Suprapubic skin (tissue), 4 donors: ENCODE results near the gene BANP. TPM values are rescaled to one million over a fixed set of nuclear protein-coding genes. Genes with fewer than 3 reads are reported as not detected.
A peak's percentile ranks its signal among the peaks of the same experiment; 100 is the strongest.

Source experiments
- DNase-seq, 2 donors: peaks; one replicate each; pipeline ENCODE4 v3.0.0-alpha.2; 2019; ENCODE audit warnings: low spot score in 2 of 2
- H3K27ac ChIP-seq: fragments of 200-600 bp; sonication (generic); one replicate; pipeline ENCODE4 v1.5.1; 2019
- H3K27me3 ChIP-seq: fragments of 200-600 bp; sonication (generic); one replicate; pipeline ENCODE4 v1.5.1; 2019
- H3K36me3 ChIP-seq: fragments of 200-600 bp; sonication (generic); one replicate; pipeline ENCODE4 v1.5.1; 2019
- H3K4me1 ChIP-seq: fragments of 200-600 bp; sonication (generic); one replicate; pipeline ENCODE4 v1.5.1; 2019
- H3K4me3 ChIP-seq: fragments of 200-600 bp; sonication (generic); one replicate; pipeline ENCODE4 v1.5.1; 2019; ENCODE audit warnings: mild to moderate bottlenecking
- H3K9me3 ChIP-seq: fragments of 200-600 bp; sonication (generic); one replicate; pipeline ENCODE4 v1.5.1; 2019
- EP300 ChIP-seq: sonication (generic); formaldehyde crosslinking; IDR thresholded peaks from one replicate; pipeline ENCODE4 v1.6.1; 2017; ENCODE audit warnings: antibody characterized with exemption
- POLR2A ChIP-seq, 2 donors: fragments of 450-650 bp; IDR thresholded peaks; one replicate each; pipeline ENCODE4 v1.6.1; 2017; ENCODE audit warnings: antibody characterized with exemption in 2 of 2, mild to moderate bottlenecking in 2 of 2, moderate library complexity in 2 of 2
- POLR2AphosphoS5 ChIP-seq, 3 donors: sonication (generic); formaldehyde crosslinking; IDR thresholded peaks; one replicate each; pipeline ENCODE4 v1.6.1; 2017; ENCODE audit warnings: antibody characterized with exemption in 3 of 3
- WGBS: methylation state at CpG from one replicate; pipeline ENCODE4 v1.1.5; 2018; 5-methylcytosine and 5-hydroxymethylcytosine counted together
- total RNA-seq, 4 donors: library from RNA; depleted of rRNA; stranded (reverse); fragments of >200 nt; gene quantifications; one replicate each; pipeline ENCODE4 v1.1.0, GENCODE V29; 2016
- TF ChIP-seq, protein P1 (sequence below), 2 donors: fragments of 200-600 bp in 1 of 2; fragments of 450-650 bp in 1 of 2; sonication (generic) in 1 of 2; IDR thresholded peaks; one replicate each; pipeline ENCODE4 v1.5.1; 2016 to 2019; ENCODE audit warnings: antibody characterized with exemption in 2 of 2, mild to moderate bottlenecking in 1 of 2, moderate library complexity in 1 of 2

BANP gene
- total RNA-seq, 4 donors from 2014 or later = 24.9 to 40.1 (median 26.5) TPM

DNA sequence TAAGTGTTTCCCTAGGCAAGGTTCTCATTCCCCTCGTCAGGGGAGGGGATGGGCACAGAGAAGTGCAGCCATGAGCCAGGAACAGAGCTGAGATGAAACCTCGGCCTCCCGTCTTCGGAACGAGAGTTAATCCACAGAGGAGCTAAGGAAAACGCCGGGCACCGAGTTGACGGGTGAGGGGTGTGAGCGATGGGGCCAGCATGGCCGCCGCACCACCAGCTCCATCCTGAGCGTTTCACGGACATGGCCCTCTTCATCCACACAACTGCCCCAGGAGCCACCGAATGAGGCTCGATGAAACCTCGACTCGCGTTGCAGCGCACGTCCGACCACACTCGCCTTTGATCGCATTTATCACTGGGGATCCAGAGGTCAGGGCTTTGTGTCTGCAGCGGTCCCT lies 36.4 kb upstream of the BANP start:
- Histone ChIP-seq H3K27me3 (no peaks in the 10 kb centered on the region), H3K4me1 (peaks cover 20% of the 10 kb centered on the region), H3K36me3 (no peaks in the 10 kb centered on the region), H3K4me3 (no peak overlapping the region), H3K9me3 (no peaks in the 10 kb centered on the region), H3K27ac (no peak overlapping the region)
- TF ChIP-seq EP300 = no peak
- TF ChIP-seq, protein P1, sequence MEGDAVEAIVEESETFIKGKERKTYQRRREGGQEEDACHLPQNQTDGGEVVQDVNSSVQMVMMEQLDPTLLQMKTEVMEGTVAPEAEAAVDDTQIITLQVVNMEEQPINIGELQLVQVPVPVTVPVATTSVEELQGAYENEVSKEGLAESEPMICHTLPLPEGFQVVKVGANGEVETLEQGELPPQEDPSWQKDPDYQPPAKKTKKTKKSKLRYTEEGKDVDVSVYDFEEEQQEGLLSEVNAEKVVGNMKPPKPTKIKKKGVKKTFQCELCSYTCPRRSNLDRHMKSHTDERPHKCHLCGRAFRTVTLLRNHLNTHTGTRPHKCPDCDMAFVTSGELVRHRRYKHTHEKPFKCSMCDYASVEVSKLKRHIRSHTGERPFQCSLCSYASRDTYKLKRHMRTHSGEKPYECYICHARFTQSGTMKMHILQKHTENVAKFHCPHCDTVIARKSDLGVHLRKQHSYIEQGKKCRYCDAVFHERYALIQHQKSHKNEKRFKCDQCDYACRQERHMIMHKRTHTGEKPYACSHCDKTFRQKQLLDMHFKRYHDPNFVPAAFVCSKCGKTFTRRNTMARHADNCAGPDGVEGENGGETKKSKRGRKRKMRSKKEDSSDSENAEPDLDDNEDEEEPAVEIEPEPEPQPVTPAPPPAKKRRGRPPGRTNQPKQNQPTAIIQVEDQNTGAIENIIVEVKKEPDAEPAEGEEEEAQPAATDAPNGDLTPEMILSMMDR (IDR thresholded peaks at IDR 0.05) = no peak
- 94% methylated on average over 25 of the region's 25 CpGs for WGBS
- DNase-seq = no peak

DNA sequence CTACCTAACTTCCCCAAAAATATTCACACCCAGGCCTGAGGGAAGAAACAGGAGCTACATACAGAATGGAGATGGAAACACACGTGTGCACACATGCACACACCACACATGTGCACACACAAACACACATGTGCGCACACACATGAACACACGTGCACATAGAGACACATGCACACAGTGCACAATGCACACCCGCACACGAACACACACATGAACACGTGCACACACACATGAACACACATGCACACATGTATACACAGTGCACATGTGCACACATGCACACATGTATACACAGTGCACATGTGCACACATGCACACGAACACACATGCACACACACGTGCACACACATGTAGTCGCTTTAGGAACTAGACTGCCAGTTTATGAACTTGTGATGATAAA lies 33.7 kb upstream of the BANP start:
- H3K4me1 ChIP-seq = peaks cover 20% of the 10 kb centered on the region
- WGBS = 79% methylated on average over 9 of the region's 9 CpGs
- H3K4me3 ChIP-seq = no peak overlapping the region
- DNase-seq = no peak
- no peak overlapping the region for H3K27ac ChIP-seq
- no peaks in the 10 kb centered on the region for H3K36me3 ChIP-seq
- TF ChIP-seq EP300 (no peak), POLR2AphosphoS5 (IDR thresholded peaks at IDR 0.05) (no peak), POLR2A (IDR thresholded peaks at IDR 0.05) (no peak)
- TF ChIP-seq, protein P1 (IDR thresholded peaks at IDR 0.05) = no peak
- no peaks in the 10 kb centered on the region for H3K27me3 ChIP-seq
- no peaks in the 10 kb centered on the region for H3K9me3 ChIP-seq

DNA sequence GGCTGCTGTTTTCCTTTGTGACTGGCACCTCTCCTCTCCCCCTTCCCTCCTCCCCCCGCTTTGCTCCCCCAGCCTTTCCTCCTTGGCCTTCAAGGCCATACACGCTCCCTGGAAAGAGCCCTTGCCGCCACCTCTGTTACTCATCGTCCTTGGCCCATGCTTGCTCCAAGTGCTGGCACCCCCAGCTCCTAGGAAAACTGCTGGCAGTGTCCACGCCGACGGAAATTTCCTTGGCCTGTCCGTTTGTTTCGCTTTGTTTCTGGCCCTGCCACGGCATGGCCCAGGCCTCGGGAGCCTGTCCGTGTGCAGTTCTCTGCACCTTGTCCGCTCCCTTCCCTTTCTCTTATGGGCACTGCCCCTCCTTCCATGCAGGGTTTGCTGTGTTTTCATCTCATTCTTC lies 32.9 kb upstream of the BANP start:
- peak in 1 of 2 donors; percentile 85 for DNase-seq
- WGBS = 39% methylated on average over 13 of the region's 13 CpGs
- H3K4me3 ChIP-seq = peak overlapping the region; percentile 34
- no peaks in the 10 kb centered on the region for H3K27me3 ChIP-seq
- no peaks in the 10 kb centered on the region for H3K9me3 ChIP-seq
- TF ChIP-seq, protein P1 (IDR thresholded peaks at IDR 0.05) = no peak
- TF ChIP-seq POLR2A (IDR thresholded peaks at IDR 0.05) (no peak), POLR2AphosphoS5 (IDR thresholded peaks at IDR 0.05) (no peak), EP300 (no peak)
- H3K4me1 ChIP-seq = peaks cover 20% of the 10 kb centered on the region
- no peaks in the 10 kb centered on the region for H3K36me3 ChIP-seq
- H3K27ac ChIP-seq = peak overlapping the region; percentile 74

DNA sequence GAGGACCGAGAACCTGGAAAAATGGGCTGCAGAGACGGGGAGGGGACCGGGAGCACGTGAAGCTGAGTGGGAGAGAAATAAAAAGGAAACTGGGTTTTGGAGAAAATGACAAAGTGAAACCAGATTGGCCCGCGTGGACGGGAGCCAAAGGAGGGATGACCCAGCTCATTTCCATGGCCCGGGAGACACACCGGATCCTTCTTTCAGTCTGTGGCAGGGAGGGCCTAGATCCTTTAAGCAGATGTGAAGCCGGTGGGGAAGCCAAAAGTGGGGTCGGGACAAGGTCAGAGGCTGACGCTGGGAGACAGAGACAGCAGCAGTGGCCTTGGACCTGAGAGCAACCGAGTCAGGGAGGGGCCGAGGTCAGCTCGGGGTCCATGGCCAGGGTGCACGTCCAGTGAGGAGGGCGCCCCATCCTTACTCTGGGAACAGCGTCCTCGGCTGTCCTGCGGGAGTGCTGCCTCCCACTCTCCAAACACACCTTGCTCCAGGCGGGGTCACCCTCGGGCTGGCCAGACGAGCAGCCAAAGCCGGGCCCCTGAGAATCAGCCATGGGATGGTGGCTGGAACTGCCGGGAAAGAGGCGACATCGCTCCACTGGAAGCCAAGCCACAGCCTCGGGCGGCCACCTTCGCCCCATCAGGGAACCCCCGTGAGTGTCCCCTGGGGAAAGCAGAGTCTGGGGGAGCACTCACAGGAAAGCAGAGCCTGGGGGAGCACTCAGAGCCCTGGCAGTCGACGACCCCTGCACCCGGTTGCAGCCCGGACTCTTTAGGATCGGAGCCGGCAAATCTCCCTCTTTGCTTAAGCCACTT lies 32.2 kb upstream of the BANP start:
- H3K4me3 ChIP-seq = peak overlapping the region; percentile 34
- TF ChIP-seq POLR2A (IDR thresholded peaks at IDR 0.05) (no peak), POLR2AphosphoS5 (IDR thresholded peaks at IDR 0.05) (no peak)
- no peaks in the 10 kb centered on the region for H3K27me3 ChIP-seq
- H3K4me1 ChIP-seq = peaks cover 20% of the 10 kb centered on the region
- peak in 1 of 2 donors; percentile 76 for DNase-seq
- H3K9me3 ChIP-seq = no peaks in the 10 kb centered on the region
- no peaks in the 10 kb centered on the region for H3K36me3 ChIP-seq
- H3K27ac ChIP-seq = peak overlapping the region; percentile 74
- WGBS = 57% methylated on average over 26 of the region's 37 CpGs

DNA sequence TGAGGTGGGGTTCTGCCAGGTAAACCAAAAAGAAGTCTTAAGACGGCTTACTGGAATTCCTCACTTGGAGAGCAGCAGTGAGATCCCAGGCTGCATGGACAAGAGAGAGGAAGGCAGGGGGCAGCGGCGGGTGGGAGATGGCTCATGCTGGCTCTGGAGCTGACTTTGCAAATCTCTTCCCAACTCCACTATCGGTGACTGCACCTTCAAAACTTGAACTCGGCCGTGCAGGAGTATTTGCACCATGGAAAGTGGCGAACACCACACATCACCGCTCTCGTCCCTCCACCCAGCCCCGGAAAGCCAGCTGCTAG lies 31.6 kb upstream of the BANP start:
- TF ChIP-seq, protein P1 (IDR thresholded peaks at IDR 0.05) = no peak
- no peak for TF ChIP-seq EP300
- TF ChIP-seq POLR2A (IDR thresholded peaks at IDR 0.05) = no peak
- TF ChIP-seq POLR2AphosphoS5 (IDR thresholded peaks at IDR 0.05) = no peak
- WGBS = 85% methylated on average over 8 of the region's 10 CpGs
- Histone ChIP-seq H3K27ac (no peak overlapping the region), H3K9me3 (no peaks in the 10 kb centered on the region), H3K36me3 (no peaks in the 10 kb centered on the region), H3K4me3 (no peak overlapping the region), H3K4me1 (peaks cover 23% of the 10 kb centered on the region), H3K27me3 (no peaks in the 10 kb centered on the region)
- no peak for DNase-seq
